WTC11 (cell line): ENCODE results near the gene NAV2. TPM values are rescaled to one million over a fixed set of nuclear protein-coding genes. Genes with fewer than 3 reads are reported as not detected.

Experiments
- ATAC-seq: fragments of 200-7000 bp; cut with Tn5 transposase; 2 replicates; pipeline ENCODE4 v1.10.0; 2021; ENCODE audit warnings: mild to moderate bottlenecking, moderate library complexity
- CTCF ChIA-PET: fragments of 300-600 bp; sonication (Branson Sonifier 250); formaldehyde crosslinking; loops from one replicate; lab custom pipeline; 2021; ENCODE audit warnings: antibody characterized with exemption; lab: Charles Lee
- POLR2A ChIA-PET: fragments of 350-600 bp; sonication (Branson Sonifier 250); formaldehyde crosslinking; loops from one replicate; lab custom pipeline; 2021; ENCODE audit warnings: antibody characterized with exemption; lab: Charles Lee
- DNase-seq: peaks from one replicate; pipeline ENCODE4 v3.0.0; 2021; ENCODE audit warnings: low spot score
- H3K27ac Mint-ChIP-seq: 2 replicates; pipeline ENCODE4 v1.8.0; 2021; ENCODE audit warnings: mixed read lengths
- H3K27me3 Mint-ChIP-seq: 2 replicates; pipeline ENCODE4 v1.8.0; 2021; ENCODE audit warnings: low read depth, mild to moderate bottlenecking, moderate library complexity, mixed read lengths
- H3K36me3 Mint-ChIP-seq: 2 replicates; pipeline ENCODE4 v1.8.0; 2021; ENCODE audit warnings: mixed read lengths
- H3K4me1 Mint-ChIP-seq: 2 replicates; pipeline ENCODE4 v1.8.0; 2022; ENCODE audit warnings: mixed read lengths
- H3K4me3 Mint-ChIP-seq: 2 replicates; pipeline ENCODE4 v1.8.0; 2021; ENCODE audit warnings: mild to moderate bottlenecking, moderate library complexity, mixed read lengths
- H3K9me3 Mint-ChIP-seq: 2 replicates; pipeline ENCODE4 v1.8.0; 2021; ENCODE audit warnings: mixed read lengths
- CBFB ChIP-seq: sonication (generic); formaldehyde crosslinking; IDR thresholded peaks from 2 replicates; pipeline ENCODE4 v1.8.1; 2022; ENCODE audit warnings: mild to moderate bottlenecking, low read depth, missing genetic modification reagents
- FOXK1 ChIP-seq: sonication (generic); formaldehyde crosslinking; IDR thresholded peaks from 2 replicates; pipeline ENCODE4 v1.8.0; 2022; ENCODE audit warnings: mild to moderate bottlenecking, moderate library complexity, missing genetic modification reagents
- HMGA2 ChIP-seq: fragments of 250-450 bp; sonication (Bioruptor Pico); IDR thresholded peaks from 2 replicates; pipeline ENCODE4 v1.4.0; 2021; ENCODE audit warnings: mild to moderate bottlenecking, moderate library complexity
- IRF2 ChIP-seq: sonication (generic); formaldehyde crosslinking; IDR thresholded peaks from 2 replicates; pipeline ENCODE4 v1.8.0; 2022; ENCODE audit warnings: low read depth, missing genetic modification reagents, borderline replicate concordance
- NFATC4 ChIP-seq: fragments of 250-450 bp; sonication (Bioruptor Pico); IDR thresholded peaks from 2 replicates; pipeline ENCODE4 v1.9.0; 2021; ENCODE audit warnings: mild to moderate bottlenecking
- NFE2L1 ChIP-seq: sonication (generic); formaldehyde crosslinking; IDR thresholded peaks from 2 replicates; pipeline ENCODE4 v1.8.1; 2023; ENCODE audit warnings: missing genetic modification reagents
- PRRX2 ChIP-seq: fragments of 250-450 bp; sonication (Bioruptor Pico); IDR thresholded peaks from 2 replicates; pipeline ENCODE4 v1.8.0; 2021; ENCODE audit warnings: mild to moderate bottlenecking
- SMAD3 ChIP-seq: sonication (generic); formaldehyde crosslinking; IDR thresholded peaks from 2 replicates; pipeline ENCODE4 v1.8.0; 2022; ENCODE audit warnings: missing genetic modification reagents, mild to moderate bottlenecking, borderline replicate concordance
- ZNF121 ChIP-seq: sonication (generic); formaldehyde crosslinking; IDR thresholded peaks from 2 replicates; pipeline ENCODE4 v1.8.0; 2023; ENCODE audit warnings: missing genetic modification reagents
- ZNF138 ChIP-seq: sonication (generic); formaldehyde crosslinking; conservative IDR thresholded peaks from 2 replicates; pipeline ENCODE4 v1.8.1; 2022; ENCODE audit warnings: mild to moderate bottlenecking, moderate library complexity, missing genetic modification reagents
- total RNA-seq: library from RNA; stranded (reverse); gene quantifications from 3 replicates; pipeline ENCODE4 v1.2.3, GENCODE V29; 2021
- TF ChIP-seq, protein P1 (sequence below): sonication (generic); formaldehyde crosslinking; IDR thresholded peaks from 2 replicates; pipeline ENCODE4 v1.8.1; 2023; ENCODE audit warnings: mild to moderate bottlenecking, missing genetic modification reagents
- TF ChIP-seq, protein P2 (sequence below): sonication (generic); formaldehyde crosslinking; IDR thresholded peaks from 2 replicates; pipeline ENCODE4 v1.8.0; 2022; ENCODE audit warnings: mild to moderate bottlenecking, missing genetic modification reagents
- TF ChIP-seq, protein P3 (sequence below): sonication (generic); formaldehyde crosslinking; IDR thresholded peaks from 2 replicates; pipeline ENCODE4 v1.8.1; 2022; ENCODE audit warnings: mild to moderate bottlenecking, moderate library complexity, missing genetic modification reagents
- TF ChIP-seq, protein P4 (sequence below): sonication (generic); formaldehyde crosslinking; IDR thresholded peaks from 2 replicates; pipeline ENCODE4 v1.8.1; 2022; ENCODE audit warnings: missing genetic modification reagents, borderline replicate concordance
- TF ChIP-seq, protein P5 (sequence below): sonication (generic); formaldehyde crosslinking; IDR thresholded peaks from 2 replicates; pipeline ENCODE4 v1.8.0; 2022; ENCODE audit warnings: mild to moderate bottlenecking, missing genetic modification reagents
- TF ChIP-seq, protein P6 (sequence below): sonication (generic); formaldehyde crosslinking; IDR thresholded peaks from 2 replicates; pipeline ENCODE4 v1.8.1; 2023; ENCODE audit warnings: mild to moderate bottlenecking, missing genetic modification reagents, moderate library complexity
- TF ChIP-seq, protein P7 (sequence below): sonication (generic); formaldehyde crosslinking; IDR thresholded peaks from 2 replicates; pipeline ENCODE4 v1.8.1; 2023; ENCODE audit warnings: mild to moderate bottlenecking, moderate library complexity, missing genetic modification reagents
- TF ChIP-seq, protein P8 (sequence below): sonication (generic); formaldehyde crosslinking; conservative IDR thresholded peaks from 2 replicates; pipeline ENCODE4 v1.8.1; 2022; ENCODE audit warnings: mild to moderate bottlenecking, missing genetic modification reagents
- TF ChIP-seq, protein P9 (sequence below): fragments of 250-450 bp; sonication (Bioruptor Pico); conservative IDR thresholded peaks from 2 replicates; pipeline ENCODE4 v1.9.0; 2021; ENCODE audit warnings: mild to moderate bottlenecking

The NAV2 gene
- total RNA-seq, 1 experiment from 2014 or later = 42.8 TPM

DNA sequence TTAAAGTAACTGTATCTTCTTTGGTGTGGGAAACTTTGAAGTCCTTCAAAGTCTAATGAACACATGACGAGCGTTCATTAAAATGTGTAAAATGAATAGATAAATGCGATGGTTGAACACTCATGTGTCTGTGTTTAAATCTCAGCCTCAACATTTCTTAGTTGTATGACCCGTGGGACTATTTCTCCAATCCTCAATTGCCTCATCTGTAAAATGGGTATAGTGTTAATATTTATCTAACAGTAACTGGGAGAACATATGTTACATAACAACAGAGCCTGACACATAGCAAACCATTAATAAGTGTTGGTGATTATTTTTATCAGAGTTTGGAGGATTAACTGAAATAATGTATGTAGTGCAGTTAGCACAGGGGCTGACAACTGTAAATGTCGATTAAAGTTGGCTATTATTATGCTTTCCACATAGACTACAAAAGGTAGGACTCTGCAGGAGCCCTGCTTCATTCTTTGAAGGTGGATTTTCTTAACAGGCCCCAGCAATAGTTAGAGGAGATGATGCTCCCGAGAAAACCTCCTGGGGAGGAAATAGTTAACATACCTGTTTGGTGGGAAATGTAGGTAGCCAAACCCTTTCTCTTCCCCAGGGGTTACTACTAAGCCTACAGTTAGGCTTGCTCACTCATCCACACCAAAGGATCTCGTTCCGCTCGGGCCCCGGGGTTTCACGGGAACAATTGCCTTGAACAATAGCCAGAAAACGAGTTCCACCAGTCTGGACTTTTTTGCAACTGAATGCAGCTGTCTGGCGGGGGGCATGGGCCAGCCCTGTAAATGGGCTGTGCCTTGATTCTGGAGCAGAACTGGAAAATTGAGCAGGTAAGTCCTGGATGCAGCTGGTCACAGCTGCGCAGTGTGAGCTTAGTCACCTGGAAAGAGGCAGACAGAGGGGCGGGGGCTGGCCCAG lies 314.3 kb downstream of the NAV2 start (continued):
- TF ChIP-seq, protein P1, sequence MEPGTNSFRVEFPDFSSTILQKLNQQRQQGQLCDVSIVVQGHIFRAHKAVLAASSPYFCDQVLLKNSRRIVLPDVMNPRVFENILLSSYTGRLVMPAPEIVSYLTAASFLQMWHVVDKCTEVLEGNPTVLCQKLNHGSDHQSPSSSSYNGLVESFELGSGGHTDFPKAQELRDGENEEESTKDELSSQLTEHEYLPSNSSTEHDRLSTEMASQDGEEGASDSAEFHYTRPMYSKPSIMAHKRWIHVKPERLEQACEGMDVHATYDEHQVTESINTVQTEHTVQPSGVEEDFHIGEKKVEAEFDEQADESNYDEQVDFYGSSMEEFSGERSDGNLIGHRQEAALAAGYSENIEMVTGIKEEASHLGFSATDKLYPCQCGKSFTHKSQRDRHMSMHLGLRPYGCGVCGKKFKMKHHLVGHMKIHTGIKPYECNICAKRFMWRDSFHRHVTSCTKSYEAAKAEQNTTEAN = peak; percentile 89
- TF ChIP-seq IRF2 (CRISPR knock-in tag) (no peak), HMGA2 (no peak), FOXK1 (CRISPR knock-in tag) (peak; percentile 80), ZNF121 (CRISPR knock-in tag) (no peak), NFE2L1 (CRISPR knock-in tag) (0 out of 2 replicates have a peak, but pooled peaks have one; percentile 48), ZNF138 (CRISPR knock-in tag) (0 out of 2 replicates have a peak, but pooled peaks have one; percentile 49)
- TF ChIP-seq, protein P2, sequence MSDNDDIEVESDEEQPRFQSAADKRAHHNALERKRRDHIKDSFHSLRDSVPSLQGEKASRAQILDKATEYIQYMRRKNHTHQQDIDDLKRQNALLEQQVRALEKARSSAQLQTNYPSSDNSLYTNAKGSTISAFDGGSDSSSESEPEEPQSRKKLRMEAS (CRISPR knock-in tag) = no peak
- TF ChIP-seq, protein P3, sequence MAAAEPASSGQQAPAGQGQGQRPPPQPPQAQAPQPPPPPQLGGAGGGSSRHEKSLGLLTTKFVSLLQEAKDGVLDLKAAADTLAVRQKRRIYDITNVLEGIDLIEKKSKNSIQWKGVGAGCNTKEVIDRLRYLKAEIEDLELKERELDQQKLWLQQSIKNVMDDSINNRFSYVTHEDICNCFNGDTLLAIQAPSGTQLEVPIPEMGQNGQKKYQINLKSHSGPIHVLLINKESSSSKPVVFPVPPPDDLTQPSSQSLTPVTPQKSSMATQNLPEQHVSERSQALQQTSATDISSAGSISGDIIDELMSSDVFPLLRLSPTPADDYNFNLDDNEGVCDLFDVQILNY (CRISPR knock-in tag) = 0 out of 2 replicates have a peak, but pooled peaks have one; percentile 29
- TF ChIP-seq, protein P4, sequence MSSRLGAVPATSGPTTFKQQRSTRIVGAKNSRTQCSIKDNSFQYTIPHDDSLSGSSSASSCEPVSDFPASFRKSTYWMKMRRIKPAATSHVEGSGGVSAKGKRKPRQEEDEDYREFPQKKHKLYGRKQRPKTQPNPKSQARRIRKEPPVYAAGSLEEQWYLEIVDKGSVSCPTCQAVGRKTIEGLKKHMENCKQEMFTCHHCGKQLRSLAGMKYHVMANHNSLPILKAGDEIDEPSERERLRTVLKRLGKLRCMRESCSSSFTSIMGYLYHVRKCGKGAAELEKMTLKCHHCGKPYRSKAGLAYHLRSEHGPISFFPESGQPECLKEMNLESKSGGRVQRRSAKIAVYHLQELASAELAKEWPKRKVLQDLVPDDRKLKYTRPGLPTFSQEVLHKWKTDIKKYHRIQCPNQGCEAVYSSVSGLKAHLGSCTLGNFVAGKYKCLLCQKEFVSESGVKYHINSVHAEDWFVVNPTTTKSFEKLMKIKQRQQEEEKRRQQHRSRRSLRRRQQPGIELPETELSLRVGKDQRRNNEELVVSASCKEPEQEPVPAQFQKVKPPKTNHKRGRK = no peak
- TF ChIP-seq, protein P5, sequence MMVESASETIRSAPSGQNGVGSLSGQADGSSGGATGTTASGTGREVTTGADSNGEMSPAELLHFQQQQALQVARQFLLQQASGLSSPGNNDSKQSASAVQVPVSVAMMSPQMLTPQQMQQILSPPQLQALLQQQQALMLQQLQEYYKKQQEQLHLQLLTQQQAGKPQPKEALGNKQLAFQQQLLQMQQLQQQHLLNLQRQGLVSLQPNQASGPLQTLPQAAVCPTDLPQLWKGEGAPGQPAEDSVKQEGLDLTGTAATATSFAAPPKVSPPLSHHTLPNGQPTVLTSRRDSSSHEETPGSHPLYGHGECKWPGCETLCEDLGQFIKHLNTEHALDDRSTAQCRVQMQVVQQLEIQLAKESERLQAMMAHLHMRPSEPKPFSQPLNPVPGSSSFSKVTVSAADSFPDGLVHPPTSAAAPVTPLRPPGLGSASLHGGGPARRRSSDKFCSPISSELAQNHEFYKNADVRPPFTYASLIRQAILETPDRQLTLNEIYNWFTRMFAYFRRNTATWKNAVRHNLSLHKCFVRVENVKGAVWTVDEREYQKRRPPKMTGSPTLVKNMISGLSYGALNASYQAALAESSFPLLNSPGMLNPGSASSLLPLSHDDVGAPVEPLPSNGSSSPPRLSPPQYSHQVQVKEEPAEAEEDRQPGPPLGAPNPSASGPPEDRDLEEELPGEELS = 0 out of 2 replicates have a peak, but pooled peaks have one; percentile 81

DNA sequence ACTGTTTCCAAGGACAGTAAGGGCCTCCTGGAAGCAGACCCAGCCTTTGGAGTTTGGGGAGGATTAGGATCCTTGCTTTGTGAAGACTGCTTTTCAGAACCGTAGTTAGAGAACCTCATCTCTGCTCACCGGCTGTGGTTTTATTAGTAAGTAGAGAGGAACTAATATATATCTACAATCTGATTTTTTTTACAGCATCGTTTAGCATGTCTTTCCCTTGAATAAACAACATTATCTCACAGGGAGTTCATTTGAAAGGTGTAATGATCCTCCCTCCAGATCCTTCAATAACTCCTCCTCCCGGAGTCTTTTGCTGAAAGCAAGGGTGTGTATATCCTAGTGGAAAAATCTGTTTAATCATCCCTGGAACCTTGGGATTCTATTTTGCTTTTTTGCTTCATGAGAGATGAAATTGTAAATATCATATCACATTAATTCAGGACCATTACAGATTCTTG lies 314.9 kb downstream of the NAV2 start:
- Mint-ChIP-seq H3K4me1 (peaks cover 86% of the 10 kb centered on the region), H3K27me3 (peaks cover 8% of the 10 kb centered on the region; the same call in 1 of the 2 replicates), H3K9me3 (no peaks in the 10 kb centered on the region), H3K27ac (peak overlapping the region; percentile 98), H3K36me3 (no peaks in the 10 kb centered on the region), H3K4me3 (peak overlapping the region; percentile 62)
- CTCF ChIA-PET = interaction anchor here (0.6 to 1.6 kb wide), 6 partner anchors 9 to 105 kb away, joined by 3 to 7 read pairs (median 4); no protein-coding TSS in a partner anchor
- DNase-seq = no peak
- POLR2A ChIA-PET = interaction anchor here (0.8 to 1.0 kb wide), 2 partner anchors 23 to 74 kb away, joined by 3 read pairs; no protein-coding TSS in a partner anchor
- no peak for ATAC-seq
- no peak for TF ChIP-seq FOXK1 (CRISPR knock-in tag)
- TF ChIP-seq CBFB (CRISPR knock-in tag) = no peak
- TF ChIP-seq, protein P6, sequence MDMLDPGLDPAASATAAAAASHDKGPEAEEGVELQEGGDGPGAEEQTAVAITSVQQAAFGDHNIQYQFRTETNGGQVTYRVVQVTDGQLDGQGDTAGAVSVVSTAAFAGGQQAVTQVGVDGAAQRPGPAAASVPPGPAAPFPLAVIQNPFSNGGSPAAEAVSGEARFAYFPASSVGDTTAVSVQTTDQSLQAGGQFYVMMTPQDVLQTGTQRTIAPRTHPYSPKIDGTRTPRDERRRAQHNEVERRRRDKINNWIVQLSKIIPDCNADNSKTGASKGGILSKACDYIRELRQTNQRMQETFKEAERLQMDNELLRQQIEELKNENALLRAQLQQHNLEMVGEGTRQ = no peak
- no peak for TF ChIP-seq PRRX2 (CRISPR knock-in tag)
- TF ChIP-seq, protein P7, sequence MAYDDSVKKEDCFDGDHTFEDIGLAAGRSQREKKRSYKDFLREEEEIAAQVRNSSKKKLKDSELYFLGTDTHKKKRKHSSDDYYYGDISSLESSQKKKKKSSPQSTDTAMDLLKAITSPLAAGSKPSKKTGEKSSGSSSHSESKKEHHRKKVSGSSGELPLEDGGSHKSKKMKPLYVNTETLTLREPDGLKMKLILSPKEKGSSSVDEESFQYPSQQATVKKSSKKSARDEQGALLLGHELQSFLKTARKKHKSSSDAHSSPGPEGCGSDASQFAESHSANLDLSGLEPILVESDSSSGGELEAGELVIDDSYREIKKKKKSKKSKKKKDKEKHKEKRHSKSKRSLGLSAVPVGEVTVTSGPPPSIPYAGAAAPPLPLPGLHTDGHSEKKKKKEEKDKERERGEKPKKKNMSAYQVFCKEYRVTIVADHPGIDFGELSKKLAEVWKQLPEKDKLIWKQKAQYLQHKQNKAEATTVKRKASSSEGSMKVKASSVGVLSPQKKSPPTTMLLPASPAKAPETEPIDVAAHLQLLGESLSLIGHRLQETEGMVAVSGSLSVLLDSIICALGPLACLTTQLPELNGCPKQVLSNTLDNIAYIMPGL (CRISPR knock-in tag) = no peak
- TF ChIP-seq, protein P8, sequence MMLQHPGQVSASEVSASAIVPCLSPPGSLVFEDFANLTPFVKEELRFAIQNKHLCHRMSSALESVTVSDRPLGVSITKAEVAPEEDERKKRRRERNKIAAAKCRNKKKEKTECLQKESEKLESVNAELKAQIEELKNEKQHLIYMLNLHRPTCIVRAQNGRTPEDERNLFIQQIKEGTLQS (CRISPR knock-in tag) = no peak
- TF ChIP-seq, protein P9, sequence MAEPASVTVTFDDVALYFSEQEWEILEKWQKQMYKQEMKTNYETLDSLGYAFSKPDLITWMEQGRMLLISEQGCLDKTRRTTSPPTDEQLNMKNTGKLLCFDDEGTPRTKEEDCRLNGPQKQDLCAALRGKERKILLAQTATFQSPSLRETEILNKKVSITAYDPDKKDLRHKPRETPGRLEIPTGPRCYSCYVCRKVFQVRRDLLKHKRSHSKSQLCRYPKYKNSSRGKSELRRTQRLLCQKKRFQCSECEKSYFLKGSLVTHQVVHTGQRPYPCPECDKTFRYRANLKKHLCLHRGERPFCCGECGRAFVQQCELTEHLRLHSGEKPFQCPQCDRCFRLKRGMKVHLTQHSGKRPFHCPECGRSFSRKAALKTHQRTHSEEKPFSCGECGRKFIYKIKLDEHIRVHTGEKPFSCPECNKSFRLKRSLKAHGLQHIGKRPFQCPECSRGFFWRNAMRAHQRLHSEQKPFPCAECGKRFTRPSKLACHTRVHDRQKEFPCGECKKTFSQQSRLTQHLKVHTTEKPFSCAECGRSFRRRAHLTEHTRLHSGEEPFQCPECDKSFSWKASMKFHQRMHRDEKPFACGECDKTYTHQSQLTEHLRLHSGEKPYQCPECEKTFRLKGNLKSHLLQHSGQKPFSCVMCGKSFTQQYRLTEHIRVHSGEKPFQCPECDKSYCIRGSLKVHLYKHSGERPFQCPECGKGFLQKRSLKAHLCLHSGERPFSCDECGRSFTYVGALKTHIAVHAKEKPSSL (CRISPR knock-in tag) = no peak
- TF ChIP-seq NFATC4 = no peak
- TF ChIP-seq, protein P3 (CRISPR knock-in tag) = no peak
- TF ChIP-seq, protein P4 = no peak
- TF ChIP-seq SMAD3 (CRISPR knock-in tag) = no peak
